ENCODE data around the gene STARD3NL.
"Not testable (repeated sequence)": the region's sequence is repeated elsewhere in the genome, so short reads cannot be mapped to it uniquely, and the experiment has no call there.

STARD3NL gene

GRCh38 chr7:38222481-38223096 lies 44.5 kb downstream of the STARD3NL start:
- DNase-seq (ENCODE audit: low read depth) = peak; percentile 62
- TF ChIP-seq, protein P1, sequence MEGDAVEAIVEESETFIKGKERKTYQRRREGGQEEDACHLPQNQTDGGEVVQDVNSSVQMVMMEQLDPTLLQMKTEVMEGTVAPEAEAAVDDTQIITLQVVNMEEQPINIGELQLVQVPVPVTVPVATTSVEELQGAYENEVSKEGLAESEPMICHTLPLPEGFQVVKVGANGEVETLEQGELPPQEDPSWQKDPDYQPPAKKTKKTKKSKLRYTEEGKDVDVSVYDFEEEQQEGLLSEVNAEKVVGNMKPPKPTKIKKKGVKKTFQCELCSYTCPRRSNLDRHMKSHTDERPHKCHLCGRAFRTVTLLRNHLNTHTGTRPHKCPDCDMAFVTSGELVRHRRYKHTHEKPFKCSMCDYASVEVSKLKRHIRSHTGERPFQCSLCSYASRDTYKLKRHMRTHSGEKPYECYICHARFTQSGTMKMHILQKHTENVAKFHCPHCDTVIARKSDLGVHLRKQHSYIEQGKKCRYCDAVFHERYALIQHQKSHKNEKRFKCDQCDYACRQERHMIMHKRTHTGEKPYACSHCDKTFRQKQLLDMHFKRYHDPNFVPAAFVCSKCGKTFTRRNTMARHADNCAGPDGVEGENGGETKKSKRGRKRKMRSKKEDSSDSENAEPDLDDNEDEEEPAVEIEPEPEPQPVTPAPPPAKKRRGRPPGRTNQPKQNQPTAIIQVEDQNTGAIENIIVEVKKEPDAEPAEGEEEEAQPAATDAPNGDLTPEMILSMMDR (conservative IDR thresholded peaks at IDR 0.05; ENCODE audit: low read length) = peak; percentile 91

DNA sequence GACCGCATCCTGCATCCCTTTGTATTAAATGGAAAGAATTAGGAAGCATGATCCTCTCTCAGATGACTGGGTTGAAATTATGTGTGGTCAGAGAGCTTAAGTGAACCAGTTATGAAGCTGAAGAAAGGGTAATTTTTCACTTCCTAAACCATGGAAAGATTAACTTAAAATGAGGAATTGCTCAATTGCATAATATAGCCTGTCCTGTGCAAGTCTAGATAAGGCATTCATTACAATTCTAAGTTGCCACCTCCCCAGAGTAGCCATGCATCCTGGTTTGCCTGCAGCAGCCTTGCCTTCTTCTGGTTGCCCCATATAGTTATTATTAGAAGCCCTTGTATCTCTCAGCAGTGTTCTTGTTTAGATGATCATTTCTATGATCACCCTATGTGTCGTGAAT lies 45.3 kb downstream of the STARD3NL start:
- DNase-seq (ENCODE audit: low read depth) = no peak
- TF ChIP-seq, protein P1 (conservative IDR thresholded peaks at IDR 0.05; ENCODE audit: low read length) = no peak

More at GRCh38 chr7:38222481-38223096, 44.5 kb downstream of the STARD3NL start:
- H3K4me3 ChIP-seq (ENCODE audit: low read length) = no peak overlapping the region

DNA sequence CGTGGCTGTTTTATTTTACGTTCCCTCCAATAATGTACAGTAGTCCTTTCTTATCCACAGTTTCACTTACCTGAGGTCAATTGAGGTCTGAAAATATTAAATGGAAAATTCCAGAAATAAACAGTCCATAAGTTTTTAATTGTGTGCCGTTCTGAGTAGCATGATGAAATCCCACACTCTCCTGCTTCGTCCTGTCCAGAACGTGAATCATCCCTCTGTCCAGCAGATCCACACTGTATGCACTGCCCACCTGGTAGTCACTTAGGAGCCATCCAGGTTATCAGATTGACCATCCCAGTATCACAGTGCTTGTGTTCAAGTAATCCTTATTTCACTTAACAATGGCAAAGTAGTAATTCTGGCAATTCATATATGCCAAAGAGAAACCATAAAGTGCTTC lies 46.3 kb downstream of the STARD3NL start:
- no peak for DNase-seq (ENCODE audit: low read depth)
- H3K4me3 ChIP-seq (ENCODE audit: low read length) = no peak overlapping the region
- TF ChIP-seq, protein P1 (conservative IDR thresholded peaks at IDR 0.05; ENCODE audit: low read length) = no peak

More for the DNA sequence above, 45.3 kb downstream of the STARD3NL start:
- no peak overlapping the region for H3K4me3 ChIP-seq (ENCODE audit: low read length)

DNA sequence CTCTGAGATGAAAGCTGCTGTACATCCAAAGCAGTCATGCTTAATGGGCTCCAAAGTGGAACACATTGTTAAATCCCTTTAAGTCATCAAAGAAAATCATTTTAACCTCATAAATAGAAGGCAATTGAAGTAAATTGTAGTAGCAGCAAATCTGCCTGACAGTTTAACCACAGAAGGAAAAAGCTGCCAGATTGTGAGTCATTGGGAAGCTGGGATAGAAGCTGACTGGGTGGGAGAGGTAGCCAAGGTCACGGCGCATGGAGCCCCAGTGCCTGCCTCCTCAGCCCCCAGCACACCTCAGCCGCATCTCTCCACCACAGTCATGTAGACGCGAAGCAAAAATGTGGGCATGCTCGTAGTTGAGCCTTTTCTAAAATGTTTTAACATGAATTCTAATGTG lies 51.3 kb downstream of the STARD3NL start:
- DNase-seq (ENCODE audit: low read depth) = peak; percentile 34
- TF ChIP-seq, protein P1 (conservative IDR thresholded peaks at IDR 0.05; ENCODE audit: low read length) = no peak
- H3K4me3 ChIP-seq (ENCODE audit: low read length) = no peak overlapping the region

GRCh38 chr7:38229884-38230642 lies 52.0 kb downstream of the STARD3NL start:
- DNase-seq (ENCODE audit: low read depth) = no peak
- H3K4me3 ChIP-seq (ENCODE audit: low read length) = no peak overlapping the region
- TF ChIP-seq, protein P1 (conservative IDR thresholded peaks at IDR 0.05; ENCODE audit: low read length) = no peak

GRCh38 chr7:38232502-38233366 lies 54.7 kb downstream of the STARD3NL start:
- no peak overlapping the region for H3K4me3 ChIP-seq (ENCODE audit: low read length)
- TF ChIP-seq, protein P1 (conservative IDR thresholded peaks at IDR 0.05; ENCODE audit: low read length) = no peak
- no peak for DNase-seq (ENCODE audit: low read depth)

DNA sequence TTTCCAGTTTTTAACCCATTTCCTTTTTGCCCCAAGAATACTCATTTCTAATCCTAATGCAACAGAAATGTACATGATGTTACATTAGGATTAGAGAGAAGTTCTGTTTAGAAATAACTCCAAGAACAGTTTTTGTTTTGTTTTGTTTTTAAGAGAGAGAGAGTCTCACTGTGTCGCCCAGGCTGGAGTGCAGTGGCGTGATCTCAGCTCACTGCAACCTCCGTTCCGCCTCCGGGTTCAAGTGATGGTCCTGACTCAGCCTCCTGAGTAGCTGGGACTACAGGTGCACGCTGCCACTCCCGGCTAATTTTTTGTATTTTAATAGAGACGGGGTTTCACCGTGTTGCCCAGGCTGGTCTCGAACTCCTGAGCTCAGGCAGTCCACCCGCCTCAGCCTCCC lies 56.7 kb downstream of the STARD3NL start:
- not testable (repeated sequence) for DNase-seq (ENCODE audit: low read depth); H3K4me3 ChIP-seq (ENCODE audit: low read length)

All from AG10803 (cell line).